ENCODE results near the gene RBKS.
"Not testable (repeated sequence)": the region's sequence is repeated elsewhere in the genome, so short reads cannot be mapped to it uniquely, and the experiment has no call there.

RBKS gene

DNA sequence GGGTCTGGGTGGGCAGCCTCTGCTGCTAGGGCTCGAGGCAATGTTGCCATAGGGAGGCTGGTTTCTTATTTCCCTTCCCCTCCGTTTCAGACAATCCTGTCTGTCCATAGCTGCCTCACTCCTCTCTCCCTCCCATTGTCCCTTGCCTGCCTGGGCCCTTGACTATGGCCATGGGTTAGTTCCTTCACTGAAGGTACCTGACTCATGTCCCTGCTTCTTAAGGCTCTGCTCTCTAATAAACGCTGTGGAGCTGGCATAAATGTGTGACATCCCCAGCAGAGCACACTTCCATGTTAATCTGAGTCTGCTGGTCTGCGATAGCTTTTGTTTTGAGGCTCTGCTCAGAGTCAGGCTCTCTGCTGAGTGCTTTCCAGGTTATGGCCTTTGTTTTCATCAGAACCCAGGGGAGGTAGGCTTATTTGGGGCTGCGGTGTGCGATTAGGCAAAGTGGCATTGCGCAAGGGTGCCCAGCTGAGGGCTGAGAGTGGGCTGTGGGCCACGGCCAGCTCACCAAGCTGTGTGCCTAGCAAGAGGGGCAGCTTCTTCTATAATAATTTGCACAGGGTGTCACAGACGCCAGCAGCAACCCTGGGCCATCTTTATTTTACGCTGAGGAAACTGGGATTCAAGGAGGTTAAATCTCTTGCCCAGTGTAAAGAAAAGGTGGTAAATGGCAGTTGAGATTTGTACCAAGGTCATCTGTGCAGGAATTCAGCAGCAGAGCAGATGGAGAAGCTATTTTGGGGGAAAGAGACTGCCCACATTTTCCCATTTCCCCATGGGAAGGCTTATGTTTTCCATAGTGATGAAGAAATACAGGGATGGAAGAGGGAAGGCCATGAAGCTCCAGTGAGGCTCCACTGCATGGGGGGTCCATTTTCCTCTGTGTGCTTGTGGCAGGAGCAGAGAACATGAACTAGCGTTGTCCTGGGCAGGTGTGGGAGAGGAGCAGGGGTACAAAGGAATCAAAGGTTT lies 93.1 kb downstream of the RBKS start:
- FAIRE-seq = no peak

DNA sequence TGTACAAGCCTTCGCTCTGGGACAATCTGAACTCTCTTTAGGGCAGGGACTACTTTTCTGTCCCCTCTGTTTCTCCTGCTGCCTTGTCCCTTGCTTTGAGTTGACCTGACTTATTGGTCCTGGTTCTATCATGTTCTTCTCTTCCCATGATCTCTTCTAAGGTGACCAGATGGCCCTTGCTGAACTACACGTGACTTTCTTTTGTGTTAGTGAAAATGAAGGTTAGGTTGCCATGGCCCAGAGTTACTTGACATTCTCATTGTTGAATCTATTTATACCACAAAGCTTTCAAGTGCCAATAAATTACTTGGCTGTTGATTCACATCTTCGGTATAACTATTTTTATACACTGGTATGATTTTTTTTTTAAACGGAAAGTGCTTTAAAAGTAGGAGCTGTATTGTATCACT lies 94.3 kb downstream of the RBKS start:
- no peak for FAIRE-seq

DNA sequence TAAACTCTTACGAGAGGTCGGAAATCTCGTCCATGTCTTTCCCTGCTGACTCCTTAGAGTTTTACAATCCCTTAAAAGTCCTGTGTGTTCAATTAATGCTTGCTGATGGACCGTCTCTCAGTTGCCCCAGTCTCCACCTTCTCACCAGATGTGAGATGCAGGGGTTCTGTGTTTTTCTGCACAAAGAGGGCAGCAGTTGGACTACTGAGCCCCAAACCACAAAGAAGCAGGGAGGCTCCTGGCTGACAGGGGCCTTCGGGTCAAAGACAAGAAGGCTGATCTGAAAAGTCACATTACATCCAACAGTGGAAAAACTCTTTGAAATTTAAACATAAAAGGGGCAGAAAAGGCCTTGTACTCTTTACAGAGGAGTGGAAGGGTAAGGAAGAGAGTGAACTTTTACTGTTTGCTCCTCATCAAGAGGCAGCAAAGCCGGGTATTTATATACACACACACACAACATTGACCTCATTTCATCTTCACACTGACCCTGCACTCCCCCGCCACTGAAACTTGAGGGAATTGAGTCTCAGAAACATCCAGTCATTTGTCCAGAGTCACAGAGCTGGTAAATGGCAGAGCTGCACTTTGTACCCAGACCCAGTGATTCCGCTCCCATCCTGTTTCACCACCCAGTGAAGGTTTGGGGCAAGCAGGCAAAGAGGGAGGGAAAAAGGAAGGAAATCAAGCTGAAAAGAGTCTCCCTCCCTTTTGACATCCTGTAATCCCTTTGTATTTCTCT lies 94.9 kb downstream of the RBKS start:
- no peak for FAIRE-seq

GRCh38 chr2:27792759-27793158 lies 97.4 kb downstream of the RBKS start:
- no peak for FAIRE-seq

GRCh38 chr2:27790796-27791195 lies 99.4 kb downstream of the RBKS start:
- FAIRE-seq = no peak

DNA sequence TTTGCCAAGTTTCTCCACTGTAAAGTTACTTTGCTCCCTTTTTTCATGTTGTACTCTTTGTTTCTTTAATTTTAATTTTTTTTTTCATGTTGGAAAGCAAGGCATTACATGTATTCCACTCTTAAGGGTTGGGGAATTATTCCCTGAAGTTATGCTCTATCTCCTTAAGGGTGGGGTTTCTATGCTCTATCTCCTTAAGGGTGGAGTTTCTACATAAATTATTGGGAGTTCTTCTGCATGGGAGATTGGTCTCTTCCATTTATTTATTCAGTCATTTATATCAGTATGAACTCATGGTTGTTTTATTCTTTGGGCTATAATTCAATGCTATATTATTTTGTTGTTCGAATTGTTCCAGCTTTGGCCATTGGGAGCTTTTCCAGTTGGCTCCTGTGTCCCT lies 107.5 kb downstream of the RBKS start:
- no peak for FAIRE-seq

GRCh38 chr2:27781496-27781895 lies 108.7 kb downstream of the RBKS start:
- FAIRE-seq = no peak

GRCh38 chr2:27779417-27780055 lies 110.7 kb downstream of the RBKS start:
- no peak for FAIRE-seq

- no peak for FAIRE-seq
Measured at GRCh38 chr2:27776696-27777095, 113.5 kb downstream of the RBKS start.

- FAIRE-seq = no peak
Measured at GRCh38 chr2:27776097-27776496, 114.1 kb downstream of the RBKS start.

- FAIRE-seq = no peak
Measured at GRCh38 chr2:27773959-27774358, 116.2 kb downstream of the RBKS start.

DNA sequence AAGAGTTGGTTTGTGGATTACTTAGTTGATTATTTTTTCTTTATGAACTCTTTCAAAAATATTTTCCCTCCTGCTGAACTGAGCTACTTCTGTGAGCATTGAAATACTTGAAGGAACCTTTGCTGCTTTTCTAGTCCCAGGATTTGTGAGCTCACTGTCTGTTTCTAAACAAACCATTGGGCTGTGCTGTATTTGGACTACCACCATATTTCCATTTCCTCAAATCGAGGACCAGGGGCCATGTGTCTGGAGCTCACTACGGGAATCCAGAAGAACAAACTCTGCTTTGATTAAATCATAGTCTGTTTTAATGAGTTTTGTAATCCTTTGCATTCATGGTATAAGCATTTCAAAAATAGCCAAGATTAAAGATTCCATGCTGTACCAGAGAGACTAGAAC lies 117.4 kb downstream of the RBKS start:
- no peak for FAIRE-seq

- no peak for FAIRE-seq
Measured at GRCh38 chr2:27771548-27772335, 118.4 kb downstream of the RBKS start, which contains the start of gene MRPL33. TSS of gene MRPL33 (plus strand) at chr2:27771719. CDS start at chr2:27771778, 59 bp downstream.

DNA sequence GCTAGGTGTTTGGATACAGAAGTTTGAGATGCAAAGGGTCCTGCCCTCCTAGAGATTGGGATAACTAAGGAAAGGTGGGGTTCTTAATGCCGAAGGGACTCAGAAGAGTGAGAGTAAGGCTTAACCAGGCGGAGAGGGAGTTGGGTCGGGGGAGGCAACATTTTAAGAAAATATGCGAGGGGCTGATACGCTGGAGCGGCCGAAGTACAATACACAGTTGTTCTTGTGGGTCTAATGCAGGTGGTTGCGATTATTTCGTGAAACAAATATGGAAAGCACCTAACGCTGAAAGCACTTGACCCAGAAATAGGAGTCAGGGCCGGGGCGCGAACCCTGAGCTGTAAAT lies 119.0 kb downstream of the RBKS start:
- FAIRE-seq = no peak

- no peak for FAIRE-seq
Measured at GRCh38 chr2:27766287-27766661, 123.9 kb downstream of the RBKS start.

GRCh38 chr2:27765621-27766286 lies 124.4 kb downstream of the RBKS start:
- no peak for FAIRE-seq

GRCh38 chr2:27764526-27764925 lies 125.7 kb downstream of the RBKS start:
- not testable (repeated sequence) for FAIRE-seq

DNA sequence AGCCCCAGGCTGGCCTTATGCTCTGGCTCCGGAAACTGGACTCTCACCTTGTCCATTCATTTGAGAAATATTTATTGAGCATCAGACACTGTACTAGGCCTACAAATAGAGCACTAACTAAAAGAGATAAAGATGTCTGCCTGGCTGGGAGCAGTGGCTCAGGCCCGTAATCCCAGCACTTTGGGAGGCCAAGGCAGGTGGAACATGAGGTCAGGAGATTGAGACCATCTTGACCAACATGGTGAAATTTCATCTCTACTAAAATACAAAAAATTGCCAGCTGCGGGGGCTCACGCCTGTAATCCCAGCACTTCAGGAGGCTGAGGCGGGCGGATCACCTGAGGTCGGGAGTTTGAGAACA lies 126.3 kb downstream of the RBKS start:
- FAIRE-seq = no peak

DNA sequence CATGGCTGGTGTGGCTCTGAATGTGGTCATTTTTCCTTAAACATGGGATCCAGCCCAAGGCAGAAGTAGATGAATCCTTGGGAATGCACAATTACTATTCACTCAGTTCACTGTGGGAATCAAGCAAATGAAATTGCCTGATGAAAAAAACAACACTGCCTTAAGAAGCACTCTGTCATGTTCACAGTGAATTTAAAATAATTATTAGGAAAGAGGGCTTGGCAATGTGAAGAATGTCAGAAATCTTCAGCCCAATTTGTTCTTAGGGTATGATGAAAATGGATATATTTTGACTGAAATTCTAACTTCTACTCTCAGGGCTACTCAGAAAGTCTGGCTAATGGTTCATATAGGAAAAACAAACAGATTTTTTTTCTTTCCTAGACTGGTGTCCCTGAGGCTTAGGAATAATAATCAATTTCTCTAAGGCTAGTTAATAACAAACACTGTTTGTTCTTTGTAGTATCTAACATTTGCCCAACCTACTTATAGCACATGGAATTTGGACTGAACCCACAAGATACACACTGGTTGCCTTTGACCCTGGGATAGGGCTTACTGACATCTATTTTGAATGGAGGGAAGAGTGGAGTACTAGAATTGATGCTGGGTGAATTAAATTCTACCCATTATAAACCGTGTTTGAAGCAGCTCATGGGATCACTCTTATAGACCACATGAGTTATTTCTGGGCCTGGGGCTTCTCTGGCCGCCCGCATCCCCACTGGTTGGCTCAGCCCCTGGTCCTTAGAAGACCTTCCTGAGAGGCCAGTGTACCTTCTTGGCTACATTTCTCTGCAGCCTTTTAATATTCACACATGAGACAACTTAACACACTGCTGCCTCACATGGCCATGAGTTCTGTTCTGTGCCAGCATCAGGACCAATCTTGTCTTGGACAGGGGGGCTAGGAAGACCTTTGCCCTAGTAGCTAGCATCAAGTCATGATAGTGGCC lies 127.0 kb downstream of the RBKS start:
- FAIRE-seq = no peak

DNA sequence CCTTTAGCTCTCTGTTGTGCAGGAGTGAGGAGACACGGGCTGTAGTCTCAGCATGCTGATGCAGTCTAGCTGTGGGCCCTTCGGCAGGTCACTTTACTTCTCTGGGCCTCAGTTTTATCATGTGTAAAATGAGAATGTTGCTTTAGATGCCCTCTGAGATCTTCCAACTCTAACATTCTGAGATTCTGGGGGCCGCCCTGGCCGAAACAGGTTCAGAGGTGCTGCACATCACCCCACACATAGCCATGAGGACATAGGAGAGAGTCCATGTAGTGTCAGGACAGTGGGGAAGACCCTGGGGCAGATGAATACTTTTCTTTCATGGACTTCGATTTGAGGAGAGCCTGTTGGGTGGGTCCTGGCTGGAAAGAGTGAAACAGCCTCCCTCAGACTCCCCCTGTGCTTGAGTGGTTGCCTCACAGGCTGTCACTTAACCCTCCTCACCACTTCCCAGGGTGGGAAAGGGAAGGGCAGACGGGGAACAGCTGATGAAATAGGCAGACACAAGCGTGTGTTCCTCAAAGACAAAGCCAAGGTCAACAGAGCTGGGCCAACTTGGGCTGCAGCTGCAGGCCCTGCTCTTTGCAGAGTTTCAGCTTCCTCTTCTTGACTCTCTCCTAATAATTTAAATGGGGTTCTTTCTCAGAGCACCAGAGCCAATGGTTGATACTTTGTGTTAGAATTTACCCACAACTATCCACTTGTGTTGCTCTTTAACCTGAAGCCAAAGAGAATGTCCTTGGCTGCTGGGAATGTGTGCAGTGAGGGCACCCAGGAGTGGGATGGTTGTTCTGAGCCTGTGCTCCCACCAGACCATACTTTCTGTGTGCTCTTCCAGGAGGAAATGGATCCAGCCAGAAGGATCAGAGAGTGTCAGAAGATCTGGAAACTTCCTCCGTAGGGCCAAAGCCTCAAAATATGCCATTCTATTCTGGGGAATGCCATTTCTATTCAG lies 133.4 kb downstream of the RBKS start:
- FAIRE-seq = no peak

All from colon (tissue), 2 donors.